Liver (tissue), 9 donors: Measurements from ENCODE around the gene TXN2. TPM values are rescaled to one million over a fixed set of nuclear protein-coding genes. Genes with fewer than 3 reads are reported as not detected.
"Not testable (repeated sequence)": the region's sequence is repeated elsewhere in the genome, so short reads cannot be mapped to it uniquely, and the experiment has no call there.

ENCODE experiments used
- DNase-seq: peaks from one replicate; pipeline ENCODE4 v3.0.0-alpha.2; 2017; ENCODE audit warnings: low spot score
- H3K27ac ChIP-seq, 2 donors: one replicate each; pipeline ENCODE4 v1.7.0; 2013; ENCODE audit warnings: inconsistent platforms in 2 of 2, low read length in 2 of 2, control low read depth in 1 of 2, low read depth in 1 of 2, mild to moderate bottlenecking in 1 of 2
- H3K27me3 ChIP-seq, 4 donors: one replicate each; pipeline versions ENCODE4 v1.6.1 to v1.7.0; 2013; ENCODE audit warnings: low read length in 3 of 4, inconsistent platforms in 1 of 4, mild to moderate bottlenecking in 1 of 4, moderate library complexity in 1 of 4; ENCODE audit not compliant: control insufficient read depth in 4 of 4, insufficient read depth in 4 of 4
- H3K36me3 ChIP-seq, 4 donors: one replicate each; pipeline versions ENCODE4 v1.6.1 to v1.7.0; 2013; ENCODE audit warnings: low read length in 3 of 4, mild to moderate bottlenecking in 3 of 4, low read depth in 1 of 4, moderate library complexity in 1 of 4; ENCODE audit not compliant: control insufficient read depth in 4 of 4, insufficient read depth in 3 of 4
- H3K4me1 ChIP-seq, 4 donors: one replicate each; pipeline versions ENCODE4 v1.6.1 to v1.7.0; 2013; ENCODE audit warnings: low read length in 3 of 4, mild to moderate bottlenecking in 3 of 4, moderate library complexity in 1 of 4; ENCODE audit not compliant: control insufficient read depth in 4 of 4, insufficient read depth in 4 of 4
- H3K4me3 ChIP-seq, 3 donors: one replicate each; pipeline versions ENCODE4 v1.6.1 to v1.7.0; 2013; ENCODE audit warnings: low read length in 3 of 3, control low read depth in 1 of 3, low read depth in 1 of 3, mild to moderate bottlenecking in 1 of 3
- H3K9ac ChIP-seq, 2 donors: one replicate each; pipeline ENCODE4 v1.7.0; 2013; ENCODE audit warnings: low read length in 2 of 2, mild to moderate bottlenecking in 2 of 2, moderate library complexity in 2 of 2, control low read depth in 1 of 2, low read depth in 1 of 2
- H3K9me3 ChIP-seq, 4 donors: one replicate each; pipeline versions ENCODE4 v1.6.1 to v1.7.0; 2013; ENCODE audit warnings: low read length in 3 of 4; ENCODE audit not compliant: control insufficient read depth in 4 of 4
- EGR1 ChIP-seq, 2 donors: IDR thresholded peaks; 2 replicates each; pipeline ENCODE4 v1.6.1; 2016 to 2018; ENCODE audit warnings: antibody characterized with exemption in 2 of 2, low read depth in 2 of 2
- FOXA1 ChIP-seq: IDR thresholded peaks from 2 replicates; pipeline ENCODE4 v1.6.1; 2016; ENCODE audit warnings: antibody characterized with exemption
- FOXA2 ChIP-seq: IDR thresholded peaks from 2 replicates; pipeline ENCODE4 v1.6.1; 2016; ENCODE audit warnings: antibody characterized with exemption
- GABPA ChIP-seq, 2 donors: IDR thresholded peaks in 1 of 2; conservative IDR thresholded peaks in 1 of 2; 2 replicates each; pipeline ENCODE4 v1.6.1; 2016; ENCODE audit warnings: antibody characterized with exemption in 2 of 2, mild to moderate bottlenecking in 1 of 2, moderate library complexity in 1 of 2
- HNF4A ChIP-seq, 2 donors: conservative IDR thresholded peaks; 2 replicates each; pipeline ENCODE4 v1.6.1; 2016; ENCODE audit warnings: antibody characterized with exemption in 2 of 2, mild to moderate bottlenecking in 2 of 2
- HNF4G ChIP-seq: IDR thresholded peaks from 2 replicates; pipeline ENCODE4 v1.6.1; 2016; ENCODE audit warnings: antibody characterized with exemption
- JUND ChIP-seq, 2 donors: IDR thresholded peaks; 2 replicates each; pipeline ENCODE4 v1.6.1; 2016; ENCODE audit warnings: antibody characterized with exemption in 2 of 2
- NR2F2 ChIP-seq: IDR thresholded peaks from 2 replicates; pipeline ENCODE4 v1.6.1; 2016; ENCODE audit warnings: antibody characterized with exemption
- RAD21 ChIP-seq, 2 donors: IDR thresholded peaks; 2 replicates each; pipeline ENCODE4 v1.6.1; 2016; ENCODE audit warnings: antibody characterized with exemption in 2 of 2, mild to moderate bottlenecking in 2 of 2
- RXRA ChIP-seq, 2 donors: IDR thresholded peaks; 2 replicates each; pipeline ENCODE4 v1.6.1; 2017 to 2018; ENCODE audit warnings: antibody characterized with exemption in 2 of 2, mild to moderate bottlenecking in 1 of 2
- SP1 ChIP-seq: IDR thresholded peaks from 2 replicates; pipeline ENCODE4 v1.6.1; 2018; ENCODE audit warnings: antibody characterized with exemption, mild to moderate bottlenecking
- TAF1 ChIP-seq: conservative IDR thresholded peaks from 2 replicates; pipeline ENCODE4 v1.6.1; 2016; ENCODE audit warnings: antibody characterized with exemption, mild to moderate bottlenecking
- YY1 ChIP-seq: IDR thresholded peaks from 2 replicates; pipeline ENCODE4 v1.6.1; 2016; ENCODE audit warnings: antibody characterized with exemption, mild to moderate bottlenecking
- WGBS: extraction: QIAGEN DNeasy Blood & Tissue Kit; methylation state at CpG from one replicate; pipeline ENCODE4 v1.1.7; 2013; 5-methylcytosine and 5-hydroxymethylcytosine counted together
- polyA plus RNA-seq, 2 donors: library from polyadenylated mRNA; stranded (reverse) in 1 of 2; unstranded in 1 of 2; fragments of 200-250 nt in 1 of 2; fragments of >200 nt in 1 of 2; fragmentation: Nextera tagmentation in 1 of 2; extraction: Ambion mirVana in 1 of 2; gene quantifications; one replicate each; pipeline versions ENCODE4 v1.2.1 to v1.2.3, GENCODE V29; 2013 to 2015
- total RNA-seq, 2 donors: library from RNA; depleted of rRNA; stranded (reverse); fragments of >200 nt; gene quantifications; one replicate each; pipeline ENCODE4 v1.2.3, GENCODE V29; 2014
- TF ChIP-seq, protein P1 (sequence below): IDR thresholded peaks from 2 replicates; pipeline ENCODE4 v1.6.1; 2016; ENCODE audit warnings: antibody characterized with exemption, mild to moderate bottlenecking
- TF ChIP-seq, protein P2 (sequence below): IDR thresholded peaks from 2 replicates; pipeline ENCODE4 v1.6.1; 2016; ENCODE audit warnings: antibody characterized with exemption
- TF ChIP-seq, protein P3 (sequence below): IDR thresholded peaks from 2 replicates; pipeline ENCODE4 v1.6.1; 2016; ENCODE audit warnings: antibody characterized with exemption
- TF ChIP-seq, protein P4 (sequence below): IDR thresholded peaks from 2 replicates; pipeline ENCODE4 v1.6.1; 2016; ENCODE audit warnings: antibody characterized with exemption
- TF ChIP-seq, protein P5 (sequence below): fragments of 150-350 bp; IDR thresholded peaks from 2 replicates; pipeline ENCODE4 v1.5.1; 2017; ENCODE audit warnings: improper control_type of control experiment, low read depth, low read length; ENCODE audit not compliant: missing input control
- donor health status: healthy.
- donor health status: healthy.
- donor health status: healthy.
- donor health status: healthy.
- donor health status: healthy.

TXN2 gene
- total and polyA plus RNA-seq, 4 donors, result 27.5 to 154 (median 73.4) TPM

- no peak overlapping the region for H3K27ac ChIP-seq
- 89% methylated on average over 3 of the region's 3 CpGs for WGBS
- no peaks in the 10 kb centered on the region for H3K9me3 ChIP-seq
- no peaks in the 10 kb centered on the region for H3K27me3 ChIP-seq
- no peak overlapping the region for H3K9ac ChIP-seq
- DNase-seq, result no peak
- no peaks in the 10 kb centered on the region for H3K4me1 ChIP-seq
- TF ChIP-seq FOXA2 (no peak), TAF1 (no peak), YY1 (no peak), RAD21 (IDR thresholded peaks at IDR 0.05) (no peak), HNF4G (no peak), NR2F2 (no peak), EGR1 (IDR thresholded peaks at IDR 0.05; ENCODE audit: low read depth in 2 of 2) (no peak), GABPA (IDR thresholded peaks at IDR 0.05 in 1 of 2, conservative IDR thresholded peaks at IDR 0.05 in 1 of 2) (no peak), RXRA (IDR thresholded peaks at IDR 0.05) (no peak), HNF4A (conservative IDR thresholded peaks at IDR 0.05) (no peak), SP1 (no peak), FOXA1 (no peak), JUND (IDR thresholded peaks at IDR 0.05) (no peak)
- TF ChIP-seq, protein P1, sequence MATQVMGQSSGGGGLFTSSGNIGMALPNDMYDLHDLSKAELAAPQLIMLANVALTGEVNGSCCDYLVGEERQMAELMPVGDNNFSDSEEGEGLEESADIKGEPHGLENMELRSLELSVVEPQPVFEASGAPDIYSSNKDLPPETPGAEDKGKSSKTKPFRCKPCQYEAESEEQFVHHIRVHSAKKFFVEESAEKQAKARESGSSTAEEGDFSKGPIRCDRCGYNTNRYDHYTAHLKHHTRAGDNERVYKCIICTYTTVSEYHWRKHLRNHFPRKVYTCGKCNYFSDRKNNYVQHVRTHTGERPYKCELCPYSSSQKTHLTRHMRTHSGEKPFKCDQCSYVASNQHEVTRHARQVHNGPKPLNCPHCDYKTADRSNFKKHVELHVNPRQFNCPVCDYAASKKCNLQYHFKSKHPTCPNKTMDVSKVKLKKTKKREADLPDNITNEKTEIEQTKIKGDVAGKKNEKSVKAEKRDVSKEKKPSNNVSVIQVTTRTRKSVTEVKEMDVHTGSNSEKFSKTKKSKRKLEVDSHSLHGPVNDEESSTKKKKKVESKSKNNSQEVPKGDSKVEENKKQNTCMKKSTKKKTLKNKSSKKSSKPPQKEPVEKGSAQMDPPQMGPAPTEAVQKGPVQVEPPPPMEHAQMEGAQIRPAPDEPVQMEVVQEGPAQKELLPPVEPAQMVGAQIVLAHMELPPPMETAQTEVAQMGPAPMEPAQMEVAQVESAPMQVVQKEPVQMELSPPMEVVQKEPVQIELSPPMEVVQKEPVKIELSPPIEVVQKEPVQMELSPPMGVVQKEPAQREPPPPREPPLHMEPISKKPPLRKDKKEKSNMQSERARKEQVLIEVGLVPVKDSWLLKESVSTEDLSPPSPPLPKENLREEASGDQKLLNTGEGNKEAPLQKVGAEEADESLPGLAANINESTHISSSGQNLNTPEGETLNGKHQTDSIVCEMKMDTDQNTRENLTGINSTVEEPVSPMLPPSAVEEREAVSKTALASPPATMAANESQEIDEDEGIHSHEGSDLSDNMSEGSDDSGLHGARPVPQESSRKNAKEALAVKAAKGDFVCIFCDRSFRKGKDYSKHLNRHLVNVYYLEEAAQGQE, result no peak
- TF ChIP-seq, protein P2, sequence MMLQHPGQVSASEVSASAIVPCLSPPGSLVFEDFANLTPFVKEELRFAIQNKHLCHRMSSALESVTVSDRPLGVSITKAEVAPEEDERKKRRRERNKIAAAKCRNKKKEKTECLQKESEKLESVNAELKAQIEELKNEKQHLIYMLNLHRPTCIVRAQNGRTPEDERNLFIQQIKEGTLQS, result no peak
- TF ChIP-seq, protein P3, sequence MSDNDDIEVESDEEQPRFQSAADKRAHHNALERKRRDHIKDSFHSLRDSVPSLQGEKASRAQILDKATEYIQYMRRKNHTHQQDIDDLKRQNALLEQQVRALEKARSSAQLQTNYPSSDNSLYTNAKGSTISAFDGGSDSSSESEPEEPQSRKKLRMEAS, result no peak
- TF ChIP-seq, protein P4, sequence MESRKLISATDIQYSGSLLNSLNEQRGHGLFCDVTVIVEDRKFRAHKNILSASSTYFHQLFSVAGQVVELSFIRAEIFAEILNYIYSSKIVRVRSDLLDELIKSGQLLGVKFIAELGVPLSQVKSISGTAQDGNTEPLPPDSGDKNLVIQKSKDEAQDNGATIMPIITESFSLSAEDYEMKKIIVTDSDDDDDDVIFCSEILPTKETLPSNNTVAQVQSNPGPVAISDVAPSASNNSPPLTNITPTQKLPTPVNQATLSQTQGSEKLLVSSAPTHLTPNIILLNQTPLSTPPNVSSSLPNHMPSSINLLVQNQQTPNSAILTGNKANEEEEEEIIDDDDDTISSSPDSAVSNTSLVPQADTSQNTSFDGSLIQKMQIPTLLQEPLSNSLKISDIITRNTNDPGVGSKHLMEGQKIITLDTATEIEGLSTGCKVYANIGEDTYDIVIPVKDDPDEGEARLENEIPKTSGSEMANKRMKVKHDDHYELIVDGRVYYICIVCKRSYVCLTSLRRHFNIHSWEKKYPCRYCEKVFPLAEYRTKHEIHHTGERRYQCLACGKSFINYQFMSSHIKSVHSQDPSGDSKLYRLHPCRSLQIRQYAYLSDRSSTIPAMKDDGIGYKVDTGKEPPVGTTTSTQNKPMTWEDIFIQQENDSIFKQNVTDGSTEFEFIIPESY, result no peak
- TF ChIP-seq, protein P5, sequence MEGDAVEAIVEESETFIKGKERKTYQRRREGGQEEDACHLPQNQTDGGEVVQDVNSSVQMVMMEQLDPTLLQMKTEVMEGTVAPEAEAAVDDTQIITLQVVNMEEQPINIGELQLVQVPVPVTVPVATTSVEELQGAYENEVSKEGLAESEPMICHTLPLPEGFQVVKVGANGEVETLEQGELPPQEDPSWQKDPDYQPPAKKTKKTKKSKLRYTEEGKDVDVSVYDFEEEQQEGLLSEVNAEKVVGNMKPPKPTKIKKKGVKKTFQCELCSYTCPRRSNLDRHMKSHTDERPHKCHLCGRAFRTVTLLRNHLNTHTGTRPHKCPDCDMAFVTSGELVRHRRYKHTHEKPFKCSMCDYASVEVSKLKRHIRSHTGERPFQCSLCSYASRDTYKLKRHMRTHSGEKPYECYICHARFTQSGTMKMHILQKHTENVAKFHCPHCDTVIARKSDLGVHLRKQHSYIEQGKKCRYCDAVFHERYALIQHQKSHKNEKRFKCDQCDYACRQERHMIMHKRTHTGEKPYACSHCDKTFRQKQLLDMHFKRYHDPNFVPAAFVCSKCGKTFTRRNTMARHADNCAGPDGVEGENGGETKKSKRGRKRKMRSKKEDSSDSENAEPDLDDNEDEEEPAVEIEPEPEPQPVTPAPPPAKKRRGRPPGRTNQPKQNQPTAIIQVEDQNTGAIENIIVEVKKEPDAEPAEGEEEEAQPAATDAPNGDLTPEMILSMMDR, result no peak
- no peak overlapping the region for H3K4me3 ChIP-seq
- H3K36me3 ChIP-seq, result peaks cover 30 to 96% (median 81%) of the 10 kb centered on the region in 4 donors
These were observed 39.0 kb upstream of the TXN2 start for GRCh38 chr22:36520423-36520822.

- peaks cover 28 to 96% (median 82%) of the 10 kb centered on the region in 4 donors for H3K36me3 ChIP-seq
- not testable (repeated sequence) for H3K27ac ChIP-seq, DNase-seq, H3K4me1 ChIP-seq, H3K4me3 ChIP-seq, H3K9me3 ChIP-seq, H3K9ac ChIP-seq, H3K27me3 ChIP-seq
- WGBS, result 94% methylated on average over 2 of the region's 2 CpGs
These were observed 38.5 kb upstream of the TXN2 start for GRCh38 chr22:36519906-36520305.
